Neural cell (in vitro differentiated cells): ENCODE results near the gene ENTPD1. TPM values are rescaled to one million over a fixed set of nuclear protein-coding genes. Genes with fewer than 3 reads are reported as not detected.

Experiments used
- H2AFZ ChIP-seq: fragments of 200-600, 300-800 bp; sonication (generic), shearing (Covaris generic); 2 replicates; pipeline ENCODE4 v1.6.0; 2014; ENCODE audit warnings: low read depth, mild to moderate bottlenecking, antibody characterized with exemption, low read length, moderate library complexity
- H3F3A ChIP-seq: fragments of 200-600 bp; shearing (Covaris generic); 2 replicates; pipeline ENCODE4 v1.6.1; 2016; ENCODE audit warnings: mild to moderate bottlenecking, moderate library complexity, mixed read lengths, antibody characterized with exemption, low read length; ENCODE audit not compliant: insufficient read depth, poor library complexity, severe bottlenecking
- H3K27ac ChIP-seq: fragments of 200-600, 300-800 bp; sonication (generic), shearing (Covaris generic); 2 replicates; pipeline ENCODE4 v1.5.1; 2014; ENCODE audit warnings: mild to moderate bottlenecking, low read length, moderate library complexity
- H3K27me3 ChIP-seq: fragments of 300-800, 200-600 bp; sonication (generic), shearing (Covaris generic); 2 replicates; pipeline ENCODE4 v1.6.0; 2014; ENCODE audit warnings: mild to moderate bottlenecking, low read depth, low read length, moderate library complexity; ENCODE audit not compliant: insufficient read depth
- H3K36me3 ChIP-seq: fragments of 300-800, 200-600 bp; sonication (generic), shearing (Covaris generic); 2 replicates; pipeline ENCODE4 v1.5.1; 2014; ENCODE audit warnings: mild to moderate bottlenecking, antibody characterized with exemption, low read length, moderate library complexity; ENCODE audit not compliant: insufficient read depth
- H3K4me2 ChIP-seq: fragments of 300-800, 200-600 bp; sonication (generic), shearing (Covaris generic); 2 replicates; pipeline ENCODE4 v1.6.0; 2014; ENCODE audit warnings: mild to moderate bottlenecking, low read length
- H3K4me3 ChIP-seq: fragments of 300-800, 200-600 bp; sonication (generic), shearing (Covaris generic); 2 replicates; pipeline ENCODE4 v1.5.1; 2014; ENCODE audit warnings: mild to moderate bottlenecking, low read length, moderate library complexity
- H3K79me2 ChIP-seq: fragments of 200-600 bp; shearing (Covaris generic); replicated peaks from 2 replicates; pipeline ENCODE4 v1.6.0; 2014; ENCODE audit warnings: mild to moderate bottlenecking, low read length, moderate library complexity; ENCODE audit not compliant: insufficient read depth
- H3K9ac ChIP-seq: fragments of 300-800, 200-600 bp; sonication (generic), shearing (Covaris generic); 2 replicates; pipeline ENCODE4 v1.6.1; 2016; ENCODE audit warnings: mild to moderate bottlenecking, low read length, mixed read lengths
- H3K9me2 ChIP-seq: fragments of 200-600 bp; shearing (Covaris generic); 2 replicates; pipeline ENCODE4 v1.6.1; 2016; ENCODE audit warnings: mild to moderate bottlenecking, low read length, mixed read lengths; ENCODE audit not compliant: insufficient read depth
- H3K9me3 ChIP-seq: fragments of 200-600, 300-800 bp; sonication (generic), shearing (Covaris generic); 2 replicates; pipeline ENCODE4 v1.6.1; 2016; ENCODE audit warnings: mild to moderate bottlenecking, mixed run types, low read length, moderate library complexity, mixed read lengths
- H4K20me1 ChIP-seq: fragments of 200-600 bp; shearing (Covaris generic); 2 replicates; pipeline ENCODE4 v1.6.1; 2016; ENCODE audit warnings: mild to moderate bottlenecking, mixed run types; ENCODE audit not compliant: insufficient read depth
- EP300 ChIP-seq: fragments of 450-650 bp; conservative IDR thresholded peaks from 2 replicates; pipeline ENCODE4 v1.6.1; 2014; ENCODE audit warnings: antibody characterized with exemption, mild to moderate bottlenecking, moderate library complexity; ENCODE audit not compliant: poor library complexity, severe bottlenecking
- EZH2 ChIP-seq: fragments of 200-600, 300-800 bp; shearing (Covaris generic), sonication (generic); IDR thresholded peaks from 2 replicates; pipeline ENCODE4 v1.6.1; 2014; ENCODE audit warnings: antibody characterized with exemption, low read length, borderline replicate concordance, mild to moderate bottlenecking; ENCODE audit not compliant: insufficient read depth, poor library complexity, severe bottlenecking
- MXI1 ChIP-seq: fragments of 450-650 bp; conservative IDR thresholded peaks from 2 replicates; pipeline ENCODE4 v1.6.1; 2014; ENCODE audit warnings: antibody characterized with exemption, mild to moderate bottlenecking; ENCODE audit not compliant: poor library complexity, severe bottlenecking
- POLR2AphosphoS5 ChIP-seq: IDR thresholded peaks from 2 replicates; pipeline ENCODE4 v1.6.1; 2012
- RAD21 ChIP-seq: fragments of 450-650 bp; conservative IDR thresholded peaks from 2 replicates; pipeline ENCODE4 v1.6.1; 2014; ENCODE audit warnings: antibody characterized with exemption, mild to moderate bottlenecking, moderate library complexity
- SMC3 ChIP-seq: fragments of 450-650 bp; conservative IDR thresholded peaks from 2 replicates; pipeline ENCODE4 v1.6.1; 2014; ENCODE audit warnings: antibody characterized with exemption, mild to moderate bottlenecking, moderate library complexity; ENCODE audit not compliant: poor library complexity
- TAF1 ChIP-seq: IDR thresholded peaks from 2 replicates; pipeline ENCODE4 v1.6.1; 2012; ENCODE audit warnings: low read depth
- polyA plus RNA-seq: library from polyadenylated mRNA; depleted of rRNA; stranded (reverse); fragments of >200 nt; gene quantifications from 2 replicates; pipeline ENCODE4 v1.2.3, GENCODE V29; 2014
- TF ChIP-seq, protein P1 (sequence below): fragments of 450-650 bp; IDR thresholded peaks from 2 replicates; pipeline ENCODE4 v1.5.1; 2014; ENCODE audit warnings: antibody characterized with exemption, mild to moderate bottlenecking, moderate library complexity; ENCODE audit not compliant: poor library complexity, severe bottlenecking
- TF ChIP-seq, protein P2 (sequence below): IDR thresholded peaks from 2 replicates; pipeline ENCODE4 v1.6.1; 2012; ENCODE audit warnings: borderline replicate concordance

Gene ENTPD1
- polyA plus RNA-seq, 1 donor from 2014 or later: 0.57 TPM

- Histone ChIP-seq H3K79me2 (no peaks in the 10 kb centered on the region), H3K27ac (no peak overlapping the region), H3F3A (no peaks in the 10 kb centered on the region), H3K27me3 (no peaks in the 10 kb centered on the region), H3K9me2 (no peaks in the 10 kb centered on the region), H2AFZ (no peak overlapping the region), H3K9ac (no peak overlapping the region), H3K36me3 (no peaks in the 10 kb centered on the region), H3K4me2 (no peak overlapping the region), H4K20me1 (no peaks in the 10 kb centered on the region), H3K9me3 (no peaks in the 10 kb centered on the region), H3K4me3 (no peak overlapping the region)
- TF ChIP-seq MXI1: no peak
- TF ChIP-seq, protein P1, sequence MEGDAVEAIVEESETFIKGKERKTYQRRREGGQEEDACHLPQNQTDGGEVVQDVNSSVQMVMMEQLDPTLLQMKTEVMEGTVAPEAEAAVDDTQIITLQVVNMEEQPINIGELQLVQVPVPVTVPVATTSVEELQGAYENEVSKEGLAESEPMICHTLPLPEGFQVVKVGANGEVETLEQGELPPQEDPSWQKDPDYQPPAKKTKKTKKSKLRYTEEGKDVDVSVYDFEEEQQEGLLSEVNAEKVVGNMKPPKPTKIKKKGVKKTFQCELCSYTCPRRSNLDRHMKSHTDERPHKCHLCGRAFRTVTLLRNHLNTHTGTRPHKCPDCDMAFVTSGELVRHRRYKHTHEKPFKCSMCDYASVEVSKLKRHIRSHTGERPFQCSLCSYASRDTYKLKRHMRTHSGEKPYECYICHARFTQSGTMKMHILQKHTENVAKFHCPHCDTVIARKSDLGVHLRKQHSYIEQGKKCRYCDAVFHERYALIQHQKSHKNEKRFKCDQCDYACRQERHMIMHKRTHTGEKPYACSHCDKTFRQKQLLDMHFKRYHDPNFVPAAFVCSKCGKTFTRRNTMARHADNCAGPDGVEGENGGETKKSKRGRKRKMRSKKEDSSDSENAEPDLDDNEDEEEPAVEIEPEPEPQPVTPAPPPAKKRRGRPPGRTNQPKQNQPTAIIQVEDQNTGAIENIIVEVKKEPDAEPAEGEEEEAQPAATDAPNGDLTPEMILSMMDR: no peak
- no peak for TF ChIP-seq SMC3
- TF ChIP-seq, protein P2, sequence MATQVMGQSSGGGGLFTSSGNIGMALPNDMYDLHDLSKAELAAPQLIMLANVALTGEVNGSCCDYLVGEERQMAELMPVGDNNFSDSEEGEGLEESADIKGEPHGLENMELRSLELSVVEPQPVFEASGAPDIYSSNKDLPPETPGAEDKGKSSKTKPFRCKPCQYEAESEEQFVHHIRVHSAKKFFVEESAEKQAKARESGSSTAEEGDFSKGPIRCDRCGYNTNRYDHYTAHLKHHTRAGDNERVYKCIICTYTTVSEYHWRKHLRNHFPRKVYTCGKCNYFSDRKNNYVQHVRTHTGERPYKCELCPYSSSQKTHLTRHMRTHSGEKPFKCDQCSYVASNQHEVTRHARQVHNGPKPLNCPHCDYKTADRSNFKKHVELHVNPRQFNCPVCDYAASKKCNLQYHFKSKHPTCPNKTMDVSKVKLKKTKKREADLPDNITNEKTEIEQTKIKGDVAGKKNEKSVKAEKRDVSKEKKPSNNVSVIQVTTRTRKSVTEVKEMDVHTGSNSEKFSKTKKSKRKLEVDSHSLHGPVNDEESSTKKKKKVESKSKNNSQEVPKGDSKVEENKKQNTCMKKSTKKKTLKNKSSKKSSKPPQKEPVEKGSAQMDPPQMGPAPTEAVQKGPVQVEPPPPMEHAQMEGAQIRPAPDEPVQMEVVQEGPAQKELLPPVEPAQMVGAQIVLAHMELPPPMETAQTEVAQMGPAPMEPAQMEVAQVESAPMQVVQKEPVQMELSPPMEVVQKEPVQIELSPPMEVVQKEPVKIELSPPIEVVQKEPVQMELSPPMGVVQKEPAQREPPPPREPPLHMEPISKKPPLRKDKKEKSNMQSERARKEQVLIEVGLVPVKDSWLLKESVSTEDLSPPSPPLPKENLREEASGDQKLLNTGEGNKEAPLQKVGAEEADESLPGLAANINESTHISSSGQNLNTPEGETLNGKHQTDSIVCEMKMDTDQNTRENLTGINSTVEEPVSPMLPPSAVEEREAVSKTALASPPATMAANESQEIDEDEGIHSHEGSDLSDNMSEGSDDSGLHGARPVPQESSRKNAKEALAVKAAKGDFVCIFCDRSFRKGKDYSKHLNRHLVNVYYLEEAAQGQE: no peak
- TF ChIP-seq EZH2: no peak
- TF ChIP-seq RAD21: no peak
- no peak for TF ChIP-seq EP300
- TF ChIP-seq TAF1: no peak
- no peak for TF ChIP-seq POLR2AphosphoS5
These were observed 32.9 kb downstream of the ENTPD1 start for GRCh38 chr10:95788830-95789229.

GRCh38 chr10:95789902-95790301, 33.9 kb downstream of the ENTPD1 start:
- no peaks in the 10 kb centered on the region for H3K9me3 ChIP-seq
- H3K27ac ChIP-seq: no peak overlapping the region
- H3K9ac ChIP-seq: no peak overlapping the region
- TF ChIP-seq RAD21: no peak
- TF ChIP-seq EP300: no peak
- no peak for TF ChIP-seq SMC3
- no peak for TF ChIP-seq MXI1
- TF ChIP-seq, protein P1: no peak
- TF ChIP-seq, protein P2: no peak
- TF ChIP-seq POLR2AphosphoS5: no peak
- no peak for TF ChIP-seq EZH2
- TF ChIP-seq TAF1: no peak
- H3K9me2 ChIP-seq: no peaks in the 10 kb centered on the region
- no peaks in the 10 kb centered on the region for H3K79me2 ChIP-seq
- H3K4me2 ChIP-seq: no peak overlapping the region
- no peaks in the 10 kb centered on the region for H3K36me3 ChIP-seq
- no peak overlapping the region for H3K4me3 ChIP-seq
- H3F3A ChIP-seq: no peaks in the 10 kb centered on the region
- no peaks in the 10 kb centered on the region for H4K20me1 ChIP-seq
- no peaks in the 10 kb centered on the region for H3K27me3 ChIP-seq
- H2AFZ ChIP-seq: no peak overlapping the region
